GM19395 (cell line): ENCODE measurements around the gene OSBPL5.

Experiments used
- ATAC-seq: cut with Tn5 transposase; IDR thresholded peaks from one replicate; pipeline ENCODE4 v1.9.1; 2021; ENCODE audit warnings: mild to moderate bottlenecking, moderate library complexity; ENCODE audit not compliant: unreplicated experiment

OSBPL5 gene

GRCh38 chr11:3150726-3151125 is 14.4 kb downstream of the OSBPL5 start:
- ATAC-seq, result no peak

- no peak for ATAC-seq
These were observed 15.3 kb downstream of the OSBPL5 start for GRCh38 chr11:3149852-3150188.

- ATAC-seq, result no peak
These were observed 15.9 kb downstream of the OSBPL5 start for GRCh38 chr11:3148990-3149851.

- no peak for ATAC-seq
These were observed 16.7 kb downstream of the OSBPL5 start for GRCh38 chr11:3148255-3148989.

- ATAC-seq, result no peak
These were observed 17.5 kb downstream of the OSBPL5 start for GRCh38 chr11:3147626-3148025.

GRCh38 chr11:3147257-3147619 is 17.9 kb downstream of the OSBPL5 start:
- ATAC-seq, result no peak

- ATAC-seq, result no peak
These were observed 18.4 kb downstream of the OSBPL5 start for GRCh38 chr11:3146612-3147256.

- no peak for ATAC-seq
These were observed 19.9 kb downstream of the OSBPL5 start for GRCh38 chr11:3145206-3145520.

GRCh38 chr11:3144296-3145205 is 20.6 kb downstream of the OSBPL5 start:
- no peak for ATAC-seq

GRCh38 chr11:3143136-3143880 is 21.8 kb downstream of the OSBPL5 start:
- no peak for ATAC-seq

GRCh38 chr11:3140291-3140603 is 24.9 kb downstream of the OSBPL5 start:
- ATAC-seq, result no peak

GRCh38 chr11:3139481-3140290 is 25.4 kb downstream of the OSBPL5 start:
- ATAC-seq, result no peak

GRCh38 chr11:3139086-3139440 is 26.0 kb downstream of the OSBPL5 start:
- ATAC-seq, result no peak

GRCh38 chr11:3138178-3139085 is 26.7 kb downstream of the OSBPL5 start:
- ATAC-seq, result no peak

GRCh38 chr11:3137486-3138177 is 27.5 kb downstream of the OSBPL5 start:
- ATAC-seq, result no peak

- ATAC-seq, result no peak
These were observed 28.3 kb downstream of the OSBPL5 start for GRCh38 chr11:3136546-3137455.
